NB4 (cell line): ENCODE data around the gene PRR3.
"Not testable (repeated sequence)": the region's sequence is repeated elsewhere in the genome, so short reads cannot be mapped to it uniquely, and the experiment has no call there.

ENCODE experiments used
- MYC ChIP-seq: IDR thresholded peaks from 2 replicates; pipeline ENCODE4 v1.6.1; 2011; ENCODE audit warnings: low read depth, low read length
- POLR2A ChIP-seq: IDR thresholded peaks from 2 replicates; pipeline ENCODE4 v1.6.1; 2011; ENCODE audit warnings: mild to moderate bottlenecking; ENCODE audit not compliant: insufficient read length; ENCODE audit errors: extremely low read depth
- TF ChIP-seq, protein P1 (sequence below): IDR thresholded peaks from one replicate; pipeline ENCODE4 v1.5.1; 2012; ENCODE audit warnings: low read depth, low read length

DNA sequence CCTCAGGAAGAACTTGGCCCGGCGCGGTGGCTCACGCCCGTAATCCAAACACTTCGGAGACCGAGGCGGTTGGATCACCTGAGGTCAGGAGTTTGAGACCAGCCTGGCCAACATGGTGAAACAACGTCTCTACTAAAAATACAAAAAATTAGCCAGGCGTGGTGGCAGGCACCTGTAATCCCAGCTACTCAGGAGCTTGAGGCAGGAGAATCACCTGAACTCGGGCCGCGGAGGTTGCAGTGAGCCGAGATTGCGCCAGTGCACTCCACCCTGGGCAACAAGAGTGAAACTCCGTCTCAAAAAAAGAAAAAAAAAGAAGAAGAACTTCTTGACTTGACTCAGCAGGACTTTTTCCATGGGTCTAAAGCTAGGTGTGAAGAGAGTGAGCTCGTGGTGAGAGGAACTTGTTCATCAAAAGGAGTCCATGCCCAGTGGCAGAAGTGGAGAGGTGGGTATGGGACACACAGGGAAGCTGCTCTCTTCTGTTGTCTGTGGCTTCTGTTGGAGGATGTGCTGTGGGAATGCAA lies 27.7 kb upstream of the PRR3 start:
- TF ChIP-seq, protein P1, sequence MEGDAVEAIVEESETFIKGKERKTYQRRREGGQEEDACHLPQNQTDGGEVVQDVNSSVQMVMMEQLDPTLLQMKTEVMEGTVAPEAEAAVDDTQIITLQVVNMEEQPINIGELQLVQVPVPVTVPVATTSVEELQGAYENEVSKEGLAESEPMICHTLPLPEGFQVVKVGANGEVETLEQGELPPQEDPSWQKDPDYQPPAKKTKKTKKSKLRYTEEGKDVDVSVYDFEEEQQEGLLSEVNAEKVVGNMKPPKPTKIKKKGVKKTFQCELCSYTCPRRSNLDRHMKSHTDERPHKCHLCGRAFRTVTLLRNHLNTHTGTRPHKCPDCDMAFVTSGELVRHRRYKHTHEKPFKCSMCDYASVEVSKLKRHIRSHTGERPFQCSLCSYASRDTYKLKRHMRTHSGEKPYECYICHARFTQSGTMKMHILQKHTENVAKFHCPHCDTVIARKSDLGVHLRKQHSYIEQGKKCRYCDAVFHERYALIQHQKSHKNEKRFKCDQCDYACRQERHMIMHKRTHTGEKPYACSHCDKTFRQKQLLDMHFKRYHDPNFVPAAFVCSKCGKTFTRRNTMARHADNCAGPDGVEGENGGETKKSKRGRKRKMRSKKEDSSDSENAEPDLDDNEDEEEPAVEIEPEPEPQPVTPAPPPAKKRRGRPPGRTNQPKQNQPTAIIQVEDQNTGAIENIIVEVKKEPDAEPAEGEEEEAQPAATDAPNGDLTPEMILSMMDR, result not testable (repeated sequence)
- not testable (repeated sequence) for TF ChIP-seq POLR2A, MYC
